Stimulated activated CD8-positive, alpha-beta memory T cell treated with anti-CD3 and anti-CD28 coated beads, Interleukin-15, amount 100 ng/mL, for 1 hour (primary cell): Measurements from ENCODE around the gene LLGL2.

Source experiments
- DNase-seq: peaks from one replicate; pipeline ENCODE4 v3.0.0-alpha.2; 2020; ENCODE audit warnings: low read depth

LLGL2 gene

GRCh38 chr17:75523647-75524046 lies 1.9 kb upstream of the LLGL2 start:
- no peak for DNase-seq

DNA sequence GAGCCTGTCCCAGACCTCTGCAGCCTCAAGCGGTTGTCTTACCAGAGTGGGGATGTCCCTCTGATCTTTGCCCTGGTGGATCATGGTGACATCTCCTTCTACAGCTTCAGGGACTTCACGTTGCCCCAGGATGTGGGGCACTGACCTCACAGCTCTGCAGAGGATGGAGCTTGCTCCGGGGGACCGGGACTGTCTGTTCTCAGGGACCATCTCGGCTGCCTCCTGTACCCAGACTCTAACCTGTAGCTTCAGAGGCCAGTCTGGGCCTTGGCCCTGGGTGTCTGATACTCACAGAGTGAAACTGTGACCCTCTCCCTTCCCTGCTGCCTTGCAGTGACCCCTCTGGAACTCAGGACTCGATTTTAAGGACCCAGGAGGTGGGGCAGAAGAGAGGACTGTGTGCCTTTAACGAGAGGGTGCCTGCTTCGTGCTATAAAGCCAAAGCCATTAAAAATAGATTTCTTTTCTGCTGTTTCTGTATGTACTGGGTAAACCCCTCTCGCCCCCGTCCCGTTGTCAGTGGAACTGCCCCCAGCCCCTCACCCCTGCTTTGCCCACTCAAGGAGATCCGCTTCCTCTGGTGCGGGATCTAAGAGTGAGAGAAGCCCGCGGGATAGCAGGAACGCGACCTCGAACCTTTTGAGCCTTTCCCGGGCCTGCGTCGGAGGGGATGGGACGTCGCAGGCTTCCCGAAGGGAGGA lies 1.1 kb upstream of the LLGL2 start:
- no peak for DNase-seq

DNA sequence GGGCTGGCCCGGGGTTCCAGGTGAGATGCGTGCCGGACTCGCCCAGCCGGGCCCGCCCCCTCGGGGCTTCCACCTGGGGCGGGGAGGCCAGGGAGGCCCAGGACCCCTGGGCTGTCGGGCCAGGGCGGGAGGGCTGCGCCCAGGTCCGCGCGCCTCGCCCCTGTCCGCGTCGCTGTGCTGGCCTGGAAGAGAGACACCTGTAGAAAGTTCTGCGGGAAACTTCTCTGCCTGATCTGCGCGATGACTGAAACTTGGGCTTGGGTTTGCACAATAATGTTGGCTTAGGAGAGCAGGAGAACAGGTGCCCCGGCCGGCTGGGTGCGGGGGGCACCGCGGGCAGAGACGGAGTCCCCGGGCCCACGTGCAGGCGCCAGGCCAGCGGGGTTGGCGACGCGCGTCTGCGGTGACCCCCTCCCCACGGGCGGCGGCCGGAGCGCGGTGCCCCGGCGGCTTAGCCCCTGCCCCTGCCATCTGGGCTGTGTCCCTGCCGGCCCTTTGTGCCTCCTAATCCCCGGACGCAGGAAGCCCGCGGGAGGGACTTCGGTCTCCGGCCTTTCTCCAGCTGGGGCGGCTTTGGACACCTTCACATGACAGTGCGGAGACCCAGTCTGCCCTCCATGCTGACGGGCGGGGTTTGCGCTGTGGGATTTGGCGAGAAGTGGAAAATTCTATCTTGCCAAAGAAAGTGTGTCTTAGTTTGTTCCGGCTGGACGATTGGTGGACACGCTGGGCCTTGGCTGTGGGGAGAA lies 483 bp downstream of the LLGL2 start:
- DNase-seq, result no peak

DNA sequence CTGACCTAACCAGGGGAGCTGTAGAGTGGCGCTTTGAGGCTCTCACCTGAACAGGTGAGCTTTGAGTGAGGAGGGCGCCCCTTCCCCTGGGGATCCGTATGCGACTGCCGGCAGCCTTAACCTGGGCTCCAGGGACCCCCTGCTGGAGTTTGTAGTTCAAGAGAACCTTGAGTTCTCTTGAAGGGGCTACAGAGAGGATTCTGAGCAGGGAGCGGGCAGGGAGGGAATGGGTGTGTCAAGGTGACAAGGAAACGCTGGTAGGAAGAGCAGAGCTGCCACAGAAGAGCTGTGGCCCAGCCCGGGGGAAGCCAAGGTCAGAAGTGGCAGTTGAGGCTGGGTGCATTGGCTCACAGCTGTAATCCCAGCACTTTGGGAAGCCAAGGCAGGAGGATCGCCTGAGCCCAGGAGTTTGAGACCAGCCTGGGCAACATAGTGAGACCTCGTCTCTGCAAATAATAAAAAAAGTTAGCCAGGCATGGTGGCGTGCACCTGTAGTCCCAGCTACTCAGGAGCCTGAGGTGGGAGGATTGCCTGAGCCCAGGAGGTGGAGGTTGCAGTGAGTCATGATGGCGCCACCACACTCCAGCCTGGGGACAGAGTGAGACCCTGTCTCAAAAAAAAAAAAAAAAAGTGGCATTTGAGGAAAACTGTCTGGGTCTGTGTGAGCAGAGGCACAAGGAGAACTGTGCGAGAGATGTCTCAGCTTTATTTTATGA lies 1.2 kb downstream of the LLGL2 start:
- DNase-seq, result no peak

GRCh38 chr17:75530837-75531720 lies 5.6 kb downstream of the LLGL2 start:
- DNase-seq, result no peak

DNA sequence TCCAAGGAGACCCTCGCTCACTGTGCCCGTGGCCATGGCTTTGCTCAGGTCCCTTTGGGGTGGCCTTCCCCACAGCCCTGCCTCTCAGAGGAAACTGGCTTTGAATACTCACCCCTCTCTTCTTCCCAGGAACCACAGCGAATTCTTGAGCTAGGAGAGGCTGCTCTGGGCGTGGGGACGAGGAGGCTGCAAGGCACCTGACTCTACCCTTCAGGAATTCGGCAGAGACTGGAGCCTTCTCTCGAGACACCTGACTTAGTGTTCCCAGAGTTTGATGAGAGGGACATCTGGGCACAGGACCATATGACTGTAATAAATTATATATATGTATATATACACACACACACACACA lies 6.2 kb downstream of the LLGL2 start:
- no peak for DNase-seq

DNA sequence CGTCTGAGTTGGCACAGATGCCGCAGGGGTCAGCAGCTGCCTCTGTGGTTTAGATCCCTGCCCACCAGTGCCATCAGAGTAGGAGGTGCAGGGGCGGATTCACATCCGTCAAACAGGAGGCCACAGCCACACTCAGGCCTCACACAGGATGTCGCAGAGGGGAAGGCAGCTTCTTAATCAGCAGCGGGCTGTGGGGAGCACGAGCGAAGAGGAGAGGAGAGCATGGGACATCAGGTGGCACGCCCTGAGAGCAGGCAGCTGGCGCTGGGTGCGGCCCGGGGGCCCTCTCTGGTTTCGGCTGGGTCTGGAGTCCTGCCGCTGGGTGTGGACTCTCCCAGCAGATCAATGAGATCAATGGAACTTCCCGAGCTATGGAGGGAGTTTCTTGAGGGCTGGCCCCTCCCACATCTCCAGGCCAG lies 9.6 kb downstream of the LLGL2 start:
- peak; percentile 29 for DNase-seq

DNA sequence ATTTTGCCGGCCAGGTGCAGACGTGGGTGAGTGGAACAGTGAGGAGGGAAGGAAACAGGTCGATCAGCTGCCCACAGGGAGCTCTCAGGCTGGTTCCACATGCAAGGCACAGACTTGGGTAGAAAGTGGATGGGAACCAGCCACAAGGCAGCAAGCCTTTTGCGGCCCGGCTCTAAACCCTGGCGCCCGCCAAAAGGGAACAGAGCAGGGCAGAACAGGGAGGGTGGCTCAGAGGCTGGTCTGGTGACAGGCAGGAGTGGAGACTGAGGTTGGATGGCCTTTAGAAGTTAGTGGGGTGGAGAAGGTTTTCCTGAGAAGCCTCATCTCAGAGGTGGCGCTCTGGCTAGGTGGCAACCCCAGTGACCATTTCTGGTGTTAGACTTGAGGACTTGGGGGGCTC lies 10.4 kb downstream of the LLGL2 start:
- no peak for DNase-seq

GRCh38 chr17:75536366-75536765 lies 10.9 kb downstream of the LLGL2 start:
- no peak for DNase-seq

DNA sequence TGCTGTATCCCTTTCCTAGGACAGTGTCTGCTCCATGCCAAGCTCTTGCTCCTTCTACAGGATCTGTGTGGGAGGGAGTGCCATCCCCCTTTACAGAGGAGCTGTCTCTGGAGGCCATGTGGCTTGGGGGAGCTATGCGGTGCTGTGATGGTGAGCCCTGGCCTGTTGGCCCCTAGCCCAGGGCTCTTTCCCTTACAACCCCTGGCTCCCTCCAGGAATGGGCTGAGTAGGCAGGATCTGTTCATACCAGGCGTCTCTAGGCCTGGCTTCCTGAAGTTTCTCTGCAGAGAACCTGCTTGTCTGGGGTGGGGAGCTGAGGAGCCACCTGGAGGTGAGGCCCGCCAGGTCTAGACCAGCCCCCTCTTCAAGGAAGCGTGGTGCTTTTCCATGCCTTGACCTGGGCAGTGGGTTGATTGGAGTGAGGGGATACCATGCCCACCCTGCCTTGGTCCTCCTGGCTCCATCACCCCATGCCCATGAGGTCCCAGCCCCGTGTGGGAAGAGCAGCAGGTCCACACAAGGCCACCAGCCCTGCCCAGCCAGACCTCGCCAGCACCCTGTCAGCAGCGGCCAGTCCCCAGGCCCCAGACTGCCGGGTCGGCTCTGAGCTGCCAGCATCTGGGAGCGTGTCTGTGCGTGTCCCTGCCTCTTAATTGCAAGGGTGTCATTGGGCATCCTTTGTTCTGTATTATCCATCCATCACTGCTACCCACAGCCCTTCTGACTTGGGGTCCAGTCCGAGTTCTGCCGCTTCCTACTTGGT lies 14.7 kb downstream of the LLGL2 start:
- no peak for DNase-seq

DNA sequence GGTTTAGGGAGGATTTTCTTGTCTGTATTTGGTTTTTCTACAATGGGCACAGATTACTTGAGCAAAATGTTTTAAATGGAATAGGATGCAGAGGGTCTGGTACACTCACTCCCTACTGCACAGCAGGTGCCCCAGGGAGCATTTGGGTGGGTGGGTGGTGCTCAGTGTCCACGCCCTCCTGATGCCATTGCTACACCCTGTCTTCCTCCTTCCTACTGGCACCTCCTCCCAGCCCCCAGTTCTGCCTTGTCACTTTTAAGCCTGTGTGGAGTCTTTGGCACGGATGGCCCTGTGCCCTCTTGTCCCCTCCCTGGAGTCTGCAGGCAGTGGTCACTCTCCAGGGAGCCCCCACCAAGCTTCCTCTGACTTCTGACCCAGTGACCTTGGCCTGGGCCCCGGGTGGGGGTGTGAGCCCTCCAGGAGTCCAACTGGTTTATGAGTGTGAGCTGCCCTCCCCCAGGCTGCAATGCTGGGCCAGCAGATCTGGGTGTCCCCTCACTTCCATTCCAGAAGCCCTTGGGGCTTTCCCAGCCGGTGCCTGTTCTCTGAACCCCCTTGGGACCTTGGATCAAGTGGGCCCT lies 15.5 kb downstream of the LLGL2 start:
- no peak for DNase-seq

DNA sequence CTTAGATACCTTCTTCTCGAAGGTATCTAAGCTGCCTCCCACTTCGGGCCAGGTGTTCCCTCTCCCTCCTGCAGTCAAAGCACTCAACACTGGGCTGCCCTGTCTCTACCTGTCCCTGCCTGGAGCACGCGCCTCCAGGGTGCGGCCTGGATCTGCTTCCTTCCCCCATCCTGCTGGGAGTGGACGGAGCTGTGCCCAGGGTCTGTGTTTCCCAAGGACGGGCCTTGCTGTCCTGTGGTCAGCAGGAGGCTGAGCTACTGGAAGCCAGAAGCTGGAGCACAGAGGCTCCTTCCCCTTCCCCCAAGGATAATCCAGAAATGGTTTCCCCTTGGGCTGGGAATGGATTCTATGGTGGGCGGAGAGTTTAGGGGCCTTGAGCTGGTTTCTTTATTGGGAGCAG lies 16.7 kb downstream of the LLGL2 start:
- no peak for DNase-seq

DNA sequence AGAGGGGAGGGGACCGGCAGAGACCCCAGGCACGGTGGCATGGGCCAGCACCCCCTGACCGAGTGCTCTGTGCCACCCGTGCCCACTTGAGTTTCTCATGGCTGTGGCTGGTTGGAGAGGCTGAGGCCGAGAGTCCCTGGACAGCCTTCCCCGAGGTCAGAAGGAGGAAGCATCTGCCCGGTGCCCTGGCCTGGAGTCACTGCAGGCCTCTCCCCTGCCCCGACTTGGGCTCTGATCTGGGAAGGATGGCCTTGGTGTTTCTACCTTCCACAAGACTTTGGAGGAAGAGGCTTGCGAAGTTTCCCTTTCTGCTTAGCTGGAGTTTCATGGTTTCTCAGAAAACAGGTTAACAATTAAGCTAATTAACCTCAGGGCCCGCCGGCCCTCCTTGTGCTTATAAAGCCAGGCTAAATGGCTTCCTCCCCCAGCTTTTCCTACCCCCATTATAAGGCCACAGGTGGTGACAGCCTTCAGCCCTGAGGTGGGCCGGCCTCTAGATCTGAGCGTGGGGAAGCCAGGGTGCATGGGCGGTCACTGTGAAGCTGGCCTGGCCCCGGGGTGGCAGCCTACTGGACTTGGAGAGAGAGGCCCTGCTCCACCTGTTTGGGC lies 17.3 kb downstream of the LLGL2 start:
- no peak for DNase-seq

DNA sequence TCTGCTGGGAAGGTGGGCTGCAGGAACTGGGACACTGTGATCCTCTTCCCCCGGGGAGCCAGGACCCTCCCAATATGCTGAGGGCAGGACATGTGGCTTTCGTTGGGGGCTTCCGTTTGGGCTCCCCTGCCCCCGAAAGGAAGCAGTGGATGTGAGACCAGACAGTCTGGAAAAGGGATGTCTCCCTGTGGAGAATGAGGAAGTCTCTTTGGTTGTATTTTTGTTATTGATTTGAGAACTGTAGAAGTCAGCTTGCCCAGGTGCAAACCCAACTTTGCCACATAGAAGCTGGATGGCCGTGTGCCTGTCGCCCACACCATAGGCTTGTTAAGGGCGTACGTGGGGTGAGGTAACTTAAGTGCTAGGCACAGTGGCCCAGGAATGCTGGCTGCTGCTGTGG lies 18.8 kb downstream of the LLGL2 start:
- DNase-seq, result no peak

GRCh38 chr17:75546181-75546580 lies 20.7 kb downstream of the LLGL2 start:
- no peak for DNase-seq

DNA sequence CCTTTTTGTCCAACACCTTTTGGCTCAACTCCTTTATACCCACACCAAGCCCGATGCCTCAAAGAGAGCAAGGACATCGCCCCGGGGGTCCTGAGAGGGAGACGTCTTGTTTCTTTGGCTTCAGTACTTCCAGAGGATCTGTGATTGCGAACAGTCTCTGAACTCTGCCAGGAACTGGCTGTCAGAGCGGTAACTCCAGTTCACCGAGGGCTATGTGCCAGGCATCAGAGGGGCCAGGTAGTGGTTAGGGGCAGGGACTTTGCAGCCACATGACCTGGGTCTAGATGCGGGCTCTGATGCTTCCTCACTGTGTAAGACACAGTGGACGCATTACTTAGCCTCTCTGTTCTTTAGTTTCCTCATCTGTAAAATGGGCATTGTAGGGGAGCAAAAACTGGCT lies 21.6 kb downstream of the LLGL2 start:
- DNase-seq, result no peak

- DNase-seq, result no peak
Observed at GRCh38 chr17:75548813-75549212, 23.3 kb downstream of the LLGL2 start.

GRCh38 chr17:75549246-75550138 lies 24.0 kb downstream of the LLGL2 start:
- DNase-seq, result no peak

GRCh38 chr17:75550139-75550465 lies 24.6 kb downstream of the LLGL2 start:
- DNase-seq, result no peak

DNA sequence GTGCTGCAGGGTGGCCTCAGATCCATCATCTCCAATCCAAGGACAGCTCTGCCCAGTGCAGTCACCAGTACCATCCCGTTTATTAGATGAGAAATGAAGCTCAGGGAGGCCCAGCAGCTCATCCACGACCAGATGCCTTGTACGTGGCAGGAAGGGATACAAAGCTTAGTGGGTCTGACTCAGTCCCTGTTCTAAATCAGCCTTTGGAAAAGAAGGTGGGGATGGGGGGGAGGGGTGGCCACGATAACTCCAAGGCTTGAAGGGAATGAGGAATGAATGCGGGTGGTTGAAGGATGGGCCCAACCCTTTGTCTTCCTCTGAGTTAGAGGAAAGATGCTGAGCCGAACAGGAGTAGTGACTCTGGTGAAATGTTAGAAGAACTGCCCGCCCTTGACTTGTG lies 25.8 kb downstream of the LLGL2 start:
- DNase-seq, result no peak
